SW 1271 (cell line): ENCODE data around the gene H3-3A.
A peak's percentile ranks its signal among the peaks of the same experiment; 100 is the strongest.

Experiments used
- DNase-seq, 2 experiments: peaks; one replicate each; lab custom pipeline; 2025; lab: John Stamatoyannopoulos, UW

Gene H3-3A

DNA sequence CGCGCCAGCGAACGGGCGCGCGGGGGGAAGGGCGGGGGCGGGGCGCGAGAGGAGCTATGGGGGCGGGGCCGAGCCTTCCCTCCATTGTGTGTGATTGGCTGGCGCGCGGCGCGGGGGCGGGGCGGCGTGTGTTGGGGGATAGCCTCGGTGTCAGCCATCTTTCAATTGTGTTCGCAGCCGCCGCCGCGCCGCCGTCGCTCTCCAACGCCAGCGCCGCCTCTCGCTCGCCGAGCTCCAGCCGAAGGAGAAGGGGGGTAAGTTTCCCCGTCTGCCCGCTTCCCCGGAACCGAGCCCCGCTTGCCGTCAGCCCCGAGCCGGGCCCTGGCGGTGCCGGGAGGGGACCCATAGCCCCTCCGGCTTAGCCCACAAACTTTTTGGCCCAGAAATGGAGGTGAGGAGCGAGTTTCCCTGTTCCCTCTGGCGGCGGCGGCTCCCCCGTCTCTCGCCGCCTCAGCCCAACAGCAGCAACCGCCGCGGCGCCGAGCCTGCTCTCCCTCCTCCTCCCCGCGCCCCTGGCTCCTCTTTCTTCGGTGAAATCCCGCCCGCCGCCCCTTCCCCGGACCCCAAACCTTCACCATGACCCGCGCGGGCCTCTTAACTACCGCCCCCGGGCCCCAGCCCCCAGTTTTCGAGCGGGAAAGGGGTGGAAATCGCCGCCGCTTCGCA is at the start of gene H3-3A:
TSS of gene H3-3A (plus strand) at position 159 of the 666 bp plus-strand sequence. CDS start 1,636 bp downstream, outside the sequence.
- peak; percentile 37 to 80 for DNase-seq

- DNase-seq = no peak
These were observed 45.4 kb upstream of the H3-3A start for GRCh38 chr1:226017070-226017469.

DNA sequence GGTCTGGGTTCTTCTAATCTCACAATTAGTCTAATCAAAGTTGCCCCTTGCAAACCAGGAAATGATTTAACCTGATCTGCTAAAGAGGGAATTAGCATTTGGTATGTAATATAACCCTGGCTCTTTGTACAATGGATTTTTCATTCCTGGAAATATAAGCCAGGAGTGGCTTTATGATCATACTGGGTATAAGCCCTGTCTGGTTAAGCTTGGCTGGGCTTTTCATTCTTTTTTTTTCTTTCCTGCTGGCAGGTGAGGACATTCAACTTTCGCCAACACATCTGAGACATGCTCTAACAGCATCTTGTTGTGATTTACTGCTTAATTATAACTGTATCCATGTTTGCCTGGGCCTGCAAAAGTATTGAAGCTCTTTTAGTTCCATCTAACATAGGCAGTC is 42.9 kb upstream of the H3-3A start:
- no peak for DNase-seq

DNA sequence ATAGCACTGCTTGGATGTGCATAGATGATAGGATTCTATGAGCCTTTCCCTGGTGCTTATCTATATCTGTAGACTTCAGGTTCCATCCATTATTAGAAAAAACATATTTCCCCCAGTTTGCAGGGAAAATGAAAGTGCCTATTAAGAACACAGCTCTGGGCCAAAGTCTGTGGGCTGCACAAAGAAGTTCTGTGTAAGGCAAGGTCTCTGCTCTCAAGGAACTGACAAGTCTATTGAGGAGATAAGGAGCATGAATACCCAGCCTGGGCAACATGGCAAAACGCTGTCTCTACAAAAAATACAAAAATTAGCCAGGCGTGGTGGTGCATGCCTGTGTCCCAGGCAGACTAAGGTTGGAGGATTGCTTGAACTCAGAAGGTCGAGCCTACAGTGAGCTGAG is 41.1 kb upstream of the H3-3A start:
- DNase-seq = no peak

DNA sequence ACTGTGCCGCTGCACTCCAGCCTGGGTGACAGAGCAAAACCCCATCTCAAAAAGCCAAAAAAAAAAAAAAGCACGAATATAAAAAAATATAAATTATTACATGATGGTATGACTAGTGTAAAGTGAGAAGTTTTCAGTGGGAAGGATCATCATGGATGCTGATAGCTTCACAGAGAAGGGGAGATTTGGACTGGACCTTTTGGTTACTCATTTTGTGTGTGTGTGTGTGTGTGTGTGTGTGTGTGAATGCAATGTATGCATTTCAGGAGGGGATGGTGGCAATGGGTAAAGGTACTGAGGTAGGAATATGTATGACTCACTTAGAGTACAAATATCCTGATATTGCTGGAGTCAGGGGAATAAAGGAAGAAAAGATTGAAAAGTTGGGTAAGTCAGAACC is 40.7 kb upstream of the H3-3A start:
- DNase-seq = no peak

DNA sequence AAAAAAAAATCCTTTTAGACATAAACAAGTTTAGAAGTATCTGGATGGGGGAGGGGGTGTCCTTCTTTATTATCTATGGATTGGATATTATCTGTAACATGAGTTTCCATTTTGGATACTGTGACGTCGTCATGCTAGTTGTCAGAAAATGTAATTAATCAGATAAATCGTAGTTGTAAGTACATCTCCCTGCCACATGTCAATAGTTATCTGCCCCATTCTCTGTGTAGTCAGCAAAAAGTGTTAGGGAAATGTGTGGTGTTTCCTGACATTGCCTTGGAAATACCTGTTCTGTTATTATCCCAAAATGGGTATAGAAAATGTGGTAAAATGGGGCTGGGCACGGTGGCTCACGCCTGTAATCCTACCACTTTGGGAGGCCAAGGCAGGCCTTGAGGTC is 38.8 kb upstream of the H3-3A start:
- no peak for DNase-seq

DNA sequence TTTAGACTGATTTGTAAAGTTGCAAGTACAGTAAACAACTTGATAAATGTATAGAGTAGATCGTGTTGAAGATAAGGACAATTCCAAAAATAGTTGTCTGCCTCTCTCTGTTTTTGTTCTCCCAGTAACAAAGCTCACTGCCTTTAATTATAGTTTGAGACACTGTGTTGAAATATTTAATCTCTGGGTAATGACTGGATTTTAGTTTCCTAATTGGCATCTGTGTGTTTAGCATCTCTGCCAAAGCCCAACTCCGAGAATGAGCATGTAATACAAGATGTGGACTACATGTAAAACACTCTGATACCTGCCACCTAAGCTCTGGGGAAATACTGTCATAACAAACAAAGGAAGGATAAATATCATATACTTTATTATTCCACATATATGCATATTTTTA is 35.7 kb upstream of the H3-3A start:
- DNase-seq = no peak

DNA sequence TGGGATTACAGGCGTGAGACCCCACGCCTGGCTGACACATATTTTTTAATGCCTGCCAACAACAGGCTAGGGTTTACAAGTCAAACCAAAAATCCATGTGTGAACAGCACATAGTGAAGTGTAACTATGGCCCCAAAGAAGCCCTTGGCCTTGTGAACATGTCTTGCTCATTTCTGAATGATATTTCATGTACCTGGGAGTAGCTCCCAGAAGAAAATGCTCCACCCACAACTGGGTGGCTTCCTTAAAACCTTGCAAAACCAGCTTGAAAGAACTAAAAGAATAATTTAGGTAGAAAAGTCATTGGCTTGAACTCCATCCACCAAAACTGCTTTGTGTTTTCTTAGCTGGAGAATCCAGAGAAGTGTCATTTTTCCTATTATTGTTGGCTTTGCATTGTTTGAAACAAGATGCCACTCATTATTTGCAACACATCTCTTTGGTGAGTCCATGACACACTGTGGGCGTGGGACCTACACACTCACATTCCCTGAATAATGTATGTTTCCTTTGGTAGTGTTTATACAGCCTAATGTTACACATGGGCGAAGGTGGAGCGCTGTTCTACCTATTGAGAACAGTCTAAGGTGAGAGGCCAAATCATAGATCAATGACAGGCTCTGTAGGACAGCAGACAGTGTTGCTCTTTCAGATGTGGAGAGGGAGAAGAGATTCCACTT is 34.8 kb upstream of the H3-3A start:
- DNase-seq = no peak

DNA sequence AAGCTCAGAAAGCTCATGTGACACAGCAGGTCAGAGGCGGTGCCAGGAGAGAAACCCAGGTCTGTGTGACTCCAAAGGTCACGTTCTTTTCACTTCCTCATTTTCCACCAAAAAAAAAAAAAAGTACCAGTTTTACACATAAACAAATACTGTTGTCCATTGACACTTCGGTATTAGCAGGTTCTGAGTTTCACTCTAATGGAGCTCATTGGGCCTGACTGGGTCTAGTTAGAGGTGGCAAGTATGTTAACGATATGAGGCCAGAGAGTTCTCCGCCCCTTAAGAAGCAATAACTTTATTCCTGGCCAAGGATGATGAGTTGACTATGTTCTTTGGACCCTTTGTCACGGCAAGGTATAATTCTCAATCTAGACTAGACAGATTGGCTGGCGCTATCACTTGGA is 33.4 kb upstream of the H3-3A start:
- no peak for DNase-seq

- no peak for DNase-seq
These were observed 32.8 kb upstream of the H3-3A start for GRCh38 chr1:226029568-226030225.

GRCh38 chr1:226033582-226033981 is 28.9 kb upstream of the H3-3A start:
- DNase-seq = no peak

DNA sequence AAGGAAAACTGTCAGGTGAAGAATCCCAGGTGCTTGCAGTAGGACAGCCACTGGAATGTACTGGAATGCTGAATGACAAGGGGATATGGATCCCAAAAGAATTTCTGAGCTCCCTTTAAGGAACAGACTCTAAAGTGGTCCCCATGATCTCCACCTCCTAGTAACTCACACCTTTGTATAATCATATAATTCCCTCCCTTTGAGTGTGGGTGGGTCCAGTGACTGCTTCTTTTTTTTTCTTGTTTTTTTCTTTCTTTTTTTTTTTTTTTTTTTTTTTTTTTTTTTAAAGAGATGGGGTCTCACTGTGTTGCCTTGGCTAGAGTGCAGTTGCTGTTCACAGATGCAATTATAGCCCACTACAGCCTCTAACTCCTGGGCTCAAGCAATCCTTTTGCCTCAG is 28.5 kb upstream of the H3-3A start:
- no peak for DNase-seq

DNA sequence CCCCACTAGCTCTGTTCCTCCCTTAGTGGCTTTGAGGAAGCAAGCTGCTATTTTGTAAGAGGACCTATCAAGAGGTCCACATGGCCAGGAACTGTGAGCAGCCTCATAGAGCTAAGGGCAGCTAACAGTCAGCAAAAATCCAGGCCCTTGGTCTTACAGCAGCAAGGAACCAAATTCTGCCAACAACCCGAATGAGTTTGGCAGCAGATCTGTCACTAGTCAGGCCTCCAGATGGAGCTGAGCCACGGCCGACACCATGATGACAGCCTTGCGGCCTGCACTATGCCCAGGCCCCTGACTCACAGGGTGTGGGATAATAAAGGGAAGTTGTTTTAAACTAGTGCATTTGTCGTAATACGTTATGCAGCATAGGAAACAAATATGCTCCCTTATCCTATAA is 28.0 kb upstream of the H3-3A start:
- DNase-seq = no peak

- DNase-seq = no peak
These were observed 26.6 kb upstream of the H3-3A start for GRCh38 chr1:226035915-226036314.

DNA sequence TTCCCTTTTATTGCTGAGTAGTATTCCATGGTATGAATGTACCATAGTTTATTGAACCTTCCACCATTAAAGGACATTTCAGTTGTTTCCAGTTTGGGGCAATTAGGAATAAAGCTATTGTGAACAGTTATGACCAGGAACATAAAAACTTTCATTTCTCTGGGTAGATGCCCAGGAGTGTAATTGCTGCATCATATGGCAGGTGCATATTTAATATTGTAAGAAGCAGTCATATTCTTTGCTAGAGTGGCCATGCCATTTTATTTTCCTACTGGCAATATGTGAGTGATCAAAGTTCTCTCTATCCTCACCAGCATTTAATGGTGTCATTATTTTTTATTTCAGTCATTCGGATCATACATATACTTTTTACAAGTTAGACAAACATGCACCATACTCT is 23.9 kb upstream of the H3-3A start:
- no peak for DNase-seq

- no peak for DNase-seq
These were observed 21.1 kb upstream of the H3-3A start for GRCh38 chr1:226041419-226041818.

- DNase-seq = no peak
These were observed 17.9 kb upstream of the H3-3A start for GRCh38 chr1:226044514-226045101.

GRCh38 chr1:226046240-226046639 is 16.3 kb upstream of the H3-3A start:
- no peak for DNase-seq

- DNase-seq = no peak
These were observed 15.0 kb upstream of the H3-3A start for GRCh38 chr1:226047495-226047894.

- DNase-seq = no peak
These were observed 13.6 kb upstream of the H3-3A start for GRCh38 chr1:226048886-226049285.

DNA sequence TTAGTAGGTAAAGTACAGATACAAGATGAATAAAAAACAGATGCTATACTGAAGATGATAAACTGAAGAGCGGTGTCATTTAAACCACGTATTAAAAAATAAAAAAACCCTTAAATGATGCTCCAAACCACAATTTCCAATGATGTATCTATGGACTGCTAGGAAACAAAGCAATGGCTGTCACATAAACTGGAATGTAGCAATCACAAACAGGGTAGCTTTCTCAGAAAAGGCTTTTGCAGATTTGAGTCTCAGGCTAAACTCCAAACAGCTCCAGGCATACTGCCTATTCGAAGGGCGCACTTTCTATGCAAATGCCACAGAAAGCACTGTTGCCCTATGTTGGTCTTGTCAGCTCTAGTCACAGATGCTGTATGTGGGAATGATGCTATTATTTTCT is 12.4 kb upstream of the H3-3A start:
- DNase-seq = no peak

GRCh38 chr1:226051365-226051764 is 11.2 kb upstream of the H3-3A start:
- DNase-seq = no peak

DNA sequence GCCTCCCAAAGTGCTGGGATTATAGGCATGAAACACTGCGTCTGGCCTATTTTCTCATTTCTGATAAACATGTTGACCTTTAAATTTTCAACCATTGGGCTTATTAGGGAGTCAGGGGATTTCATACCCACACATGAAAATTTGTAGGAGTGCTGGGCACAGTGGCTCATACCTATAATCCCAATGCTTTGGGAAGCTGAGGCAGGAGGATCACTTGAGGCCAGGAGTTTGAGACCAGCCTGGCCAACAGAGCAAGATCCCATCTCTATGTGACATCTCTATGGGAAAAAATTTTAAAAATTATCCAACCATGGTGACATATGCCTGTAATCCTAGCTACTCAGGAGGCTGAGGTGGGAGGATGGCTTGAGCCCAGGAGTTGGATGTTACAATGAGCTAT is 10.5 kb upstream of the H3-3A start:
- no peak for DNase-seq
